Activated naive CD4-positive, alpha-beta T cell treated with anti-CD3 and anti-CD28 coated beads for 36 hours (primary cell): ENCODE measurements around the gene C2orf76. TPM values are rescaled to one million over a fixed set of nuclear protein-coding genes. Genes with fewer than 3 reads are reported as not detected.

Experiments used
- CTCF ChIA-PET: fragments of 350-600 bp; sonication (Branson Sonifier 250); formaldehyde crosslinking; loops from one replicate; lab custom pipeline; 2021; ENCODE audit warnings: antibody characterized with exemption; lab: Charles Lee
- DNase-seq: peaks from one replicate; pipeline ENCODE4 v3.0.0-alpha.2; 2020
- H3K27ac Mint-ChIP-seq: one replicate; pipeline ENCODE4 v1.8.0; 2021; ENCODE audit warnings: mild to moderate bottlenecking, mixed read lengths
- H3K27me3 Mint-ChIP-seq: one replicate; pipeline ENCODE4 v1.8.0; 2021; ENCODE audit warnings: low read depth, mixed read lengths
- H3K36me3 Mint-ChIP-seq: one replicate; pipeline ENCODE4 v1.8.0; 2021; ENCODE audit warnings: low read depth, mixed read lengths
- H3K4me1 Mint-ChIP-seq: one replicate; pipeline ENCODE4 v1.8.0; 2021; ENCODE audit warnings: low read depth, mixed read lengths
- H3K4me3 Mint-ChIP-seq: one replicate; pipeline ENCODE4 v1.8.0; 2021; ENCODE audit warnings: mild to moderate bottlenecking, moderate library complexity, mixed read lengths
- H3K9me3 Mint-ChIP-seq: one replicate; pipeline ENCODE4 v1.8.0; 2021; ENCODE audit warnings: mixed read lengths
- intact Hi-C: fragments of 100-400 bp; cut with micrococcal nuclease; formaldehyde crosslinking; loops from one replicate; pipeline ENCODE4 v1.15.1; 2023
- total RNA-seq, 2 experiments: library from RNA; stranded (reverse); gene quantifications; one replicate each; pipeline ENCODE4 v1.2.3, GENCODE V29; 2021

Gene C2orf76
- total RNA-seq, 2 experiments from 2014 or later = 9.5 to 11.1 TPM

GRCh38 chr2:119264781-119265692 is 101.6 kb downstream of the C2orf76 start:
- Mint-ChIP-seq H3K4me3 (no peak overlapping the region), H3K36me3 (no peaks in the 10 kb centered on the region), H3K27ac (no peak overlapping the region), H3K4me1 (no peaks in the 10 kb centered on the region), H3K9me3 (no peaks in the 10 kb centered on the region), H3K27me3 (peaks cover 4% of the 10 kb centered on the region)
- intact Hi-C loops = loop anchor here (5.0 kb wide), 1 partner anchor 383 kb away; no protein-coding TSS in a partner anchor
- CTCF ChIA-PET = interaction anchor here (0.7 to 1.9 kb wide), 7 partner anchors 10 to 384 kb away, joined by 3 to 7 read pairs (median 3); no protein-coding TSS in a partner anchor
- peak; percentile 41 for DNase-seq

GRCh38 chr2:119263656-119264055 is 103.0 kb downstream of the C2orf76 start:
- H3K36me3 Mint-ChIP-seq = no peaks in the 10 kb centered on the region
- intact Hi-C loops = no loop called here
- H3K4me1 Mint-ChIP-seq = no peaks in the 10 kb centered on the region
- H3K27me3 Mint-ChIP-seq = peaks cover 4% of the 10 kb centered on the region
- no peaks in the 10 kb centered on the region for H3K9me3 Mint-ChIP-seq
- CTCF ChIA-PET = interaction anchor here (1.1 to 1.9 kb wide), 2 partner anchors 29 to 382 kb away, joined by 3 to 7 read pairs; no protein-coding TSS in a partner anchor
- H3K4me3 Mint-ChIP-seq = no peak overlapping the region
- DNase-seq = no peak
- H3K27ac Mint-ChIP-seq = no peak overlapping the region

- peaks cover 4% of the 10 kb centered on the region for H3K27me3 Mint-ChIP-seq
- H3K9me3 Mint-ChIP-seq = no peaks in the 10 kb centered on the region
- intact Hi-C loops = no loop called here
- no peak overlapping the region for H3K4me3 Mint-ChIP-seq
- no peaks in the 10 kb centered on the region for H3K4me1 Mint-ChIP-seq
- no peaks in the 10 kb centered on the region for H3K36me3 Mint-ChIP-seq
- no peak overlapping the region for H3K27ac Mint-ChIP-seq
- no peak for DNase-seq
- CTCF ChIA-PET = no interaction called here
Measured at GRCh38 chr2:119263025-119263424, 103.6 kb downstream of the C2orf76 start.

GRCh38 chr2:119261493-119262225 is 105.0 kb downstream of the C2orf76 start:
- CTCF ChIA-PET = no interaction called here
- H3K36me3 Mint-ChIP-seq = no peaks in the 10 kb centered on the region
- H3K4me3 Mint-ChIP-seq = no peak overlapping the region
- DNase-seq = no peak
- H3K4me1 Mint-ChIP-seq = no peaks in the 10 kb centered on the region
- H3K27me3 Mint-ChIP-seq = peaks cover 4% of the 10 kb centered on the region
- H3K27ac Mint-ChIP-seq = no peak overlapping the region
- intact Hi-C loops = no loop called here
- H3K9me3 Mint-ChIP-seq = no peaks in the 10 kb centered on the region

- peaks cover under 1% of the 10 kb centered on the region for H3K27me3 Mint-ChIP-seq
- no peaks in the 10 kb centered on the region for H3K4me1 Mint-ChIP-seq
- intact Hi-C loops = no loop called here
- H3K4me3 Mint-ChIP-seq = no peak overlapping the region
- H3K27ac Mint-ChIP-seq = no peak overlapping the region
- no peaks in the 10 kb centered on the region for H3K36me3 Mint-ChIP-seq
- H3K9me3 Mint-ChIP-seq = no peaks in the 10 kb centered on the region
- CTCF ChIA-PET = no interaction called here
- DNase-seq = no peak
Measured at GRCh38 chr2:119260646-119261492, 105.8 kb downstream of the C2orf76 start.

- Mint-ChIP-seq H3K27me3 (no peaks in the 10 kb centered on the region), H3K9me3 (no peaks in the 10 kb centered on the region), H3K4me1 (no peaks in the 10 kb centered on the region), H3K4me3 (no peak overlapping the region), H3K36me3 (no peaks in the 10 kb centered on the region), H3K27ac (no peak overlapping the region)
- CTCF ChIA-PET = interaction anchor here (1.0 kb wide), 1 partner anchor 38 kb away, joined by 3 read pairs; no protein-coding TSS in a partner anchor
- no peak for DNase-seq
- intact Hi-C loops = no loop called here
Measured at GRCh38 chr2:119259296-119259860, 107.3 kb downstream of the C2orf76 start.

GRCh38 chr2:119257198-119257597 is 109.4 kb downstream of the C2orf76 start:
- intact Hi-C loops = no loop called here
- Mint-ChIP-seq H3K4me1 (no peaks in the 10 kb centered on the region), H3K27ac (no peak overlapping the region), H3K4me3 (no peak overlapping the region), H3K36me3 (no peaks in the 10 kb centered on the region), H3K27me3 (no peaks in the 10 kb centered on the region), H3K9me3 (no peaks in the 10 kb centered on the region)
- no peak for DNase-seq
- CTCF ChIA-PET = no interaction called here

- no peak overlapping the region for H3K4me3 Mint-ChIP-seq
- no peaks in the 10 kb centered on the region for H3K27me3 Mint-ChIP-seq
Measured at GRCh38 chr2:119256582-119256921, 110.1 kb downstream of the C2orf76 start.

GRCh38 chr2:119255760-119256581 is 110.7 kb downstream of the C2orf76 start:
- Mint-ChIP-seq H3K27me3 (no peaks in the 10 kb centered on the region), H3K4me1 (no peaks in the 10 kb centered on the region), H3K36me3 (no peaks in the 10 kb centered on the region), H3K9me3 (no peaks in the 10 kb centered on the region), H3K27ac (no peak overlapping the region), H3K4me3 (no peak overlapping the region)
- CTCF ChIA-PET = interaction anchor here (0.6 kb wide), 1 partner anchor 30 kb away, joined by 4 read pairs; no protein-coding TSS in a partner anchor
- no peak for DNase-seq
- intact Hi-C loops = no loop called here

More at GRCh38 chr2:119256582-119256921, 110.1 kb downstream of the C2orf76 start:
- no peak for DNase-seq
- Mint-ChIP-seq H3K36me3 (no peaks in the 10 kb centered on the region), H3K27ac (no peak overlapping the region), H3K9me3 (no peaks in the 10 kb centered on the region), H3K4me1 (no peaks in the 10 kb centered on the region)
- CTCF ChIA-PET = interaction anchor here (0.6 kb wide), 1 partner anchor 29 kb away, joined by 4 read pairs; no protein-coding TSS in a partner anchor
- intact Hi-C loops = no loop called here

- Mint-ChIP-seq H3K4me1 (no peaks in the 10 kb centered on the region), H3K36me3 (no peaks in the 10 kb centered on the region), H3K4me3 (no peak overlapping the region), H3K9me3 (no peaks in the 10 kb centered on the region), H3K27me3 (no peaks in the 10 kb centered on the region), H3K27ac (no peak overlapping the region)
- CTCF ChIA-PET = interaction anchor here (1.0 to 1.1 kb wide), 2 partner anchors 10 to 11 kb away, joined by 3 read pairs; no protein-coding TSS in a partner anchor
- DNase-seq = no peak
- intact Hi-C loops = no loop called here
Measured at GRCh38 chr2:119254601-119255080, 112.0 kb downstream of the C2orf76 start.
